ENCODE measurements around the gene SARDH. TPM values are rescaled to one million over a fixed set of nuclear protein-coding genes. Genes with fewer than 3 reads are reported as not detected.

Gene SARDH
- total RNA-seq, 2 donors from 2014 or later: 2.7 to 2.8 TPM

DNA sequence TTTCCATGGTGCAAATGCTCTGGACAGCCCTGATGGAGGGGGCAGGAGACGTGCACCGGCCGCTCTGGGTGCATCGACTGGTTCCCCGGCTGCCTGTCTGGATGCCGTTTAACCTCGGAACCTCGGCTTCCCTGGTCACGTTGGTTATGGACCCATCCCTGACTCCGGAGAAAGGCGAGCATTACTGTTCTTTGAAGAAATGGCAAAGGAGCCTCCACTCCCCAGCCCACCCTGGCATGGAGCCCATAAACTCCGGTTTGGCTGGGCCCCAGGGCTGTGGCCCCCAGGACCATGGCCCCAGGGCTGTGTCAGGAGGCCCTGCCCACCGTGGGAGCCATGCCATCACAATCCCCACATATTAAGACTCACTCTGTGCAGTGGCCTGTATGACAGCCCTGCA is 73.1 kb downstream of the SARDH start:
- H3K27ac Mint-ChIP-seq: no peak overlapping the region
- no peaks in the 10 kb centered on the region for H3K4me1 Mint-ChIP-seq
- no peaks in the 10 kb centered on the region for H3K36me3 Mint-ChIP-seq (ENCODE audit: low read depth)
- H3K4me3 Mint-ChIP-seq: no peak overlapping the region
- H3K9me3 Mint-ChIP-seq: no peaks in the 10 kb centered on the region
- H3K27me3 Mint-ChIP-seq: peaks cover under 1% of the 10 kb centered on the region
- ATAC-seq (replicated peaks): no peak

DNA sequence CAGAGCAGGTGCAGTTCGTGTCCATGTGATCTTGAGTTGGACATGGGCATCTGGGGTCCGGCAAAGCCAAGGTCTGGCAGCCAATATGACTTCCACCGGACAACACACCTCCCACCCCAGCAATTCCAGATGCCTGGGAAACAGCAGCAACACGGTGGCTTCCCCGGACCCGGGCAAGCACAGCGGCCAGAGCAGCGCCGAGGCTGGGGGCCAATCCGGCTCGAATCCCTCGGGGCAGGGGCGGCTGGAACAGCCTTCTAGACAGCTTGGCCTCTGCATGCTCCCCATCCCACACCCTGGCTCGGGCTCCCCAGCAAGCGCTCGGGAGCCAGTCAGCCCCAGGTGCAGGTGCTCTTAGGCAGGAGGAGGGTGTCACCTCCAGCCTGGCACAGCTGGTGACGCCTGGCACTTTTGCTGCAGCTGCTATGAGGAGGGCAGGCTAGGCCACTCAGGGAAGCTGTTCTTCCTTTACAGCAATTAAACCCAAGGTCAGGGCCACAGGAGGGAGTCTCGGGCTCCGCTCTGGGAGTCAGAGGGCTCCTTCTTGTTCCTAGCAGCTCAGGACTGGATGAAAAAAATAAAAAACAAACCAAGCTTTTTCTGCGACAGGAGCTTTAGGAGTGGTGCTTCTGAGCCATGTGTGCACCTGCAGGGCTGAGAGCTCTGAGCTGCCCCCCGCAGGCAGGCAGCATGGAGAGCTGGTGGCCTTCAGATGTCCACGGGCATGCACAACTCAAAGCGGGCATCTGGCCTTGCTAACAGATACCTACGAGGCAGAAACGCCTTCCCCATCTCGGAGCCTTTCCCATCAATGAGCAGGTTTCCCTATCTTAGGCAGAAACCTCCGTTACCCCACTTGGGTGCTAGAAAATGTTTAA is 73.7 kb downstream of the SARDH start:
- H3K4me3 Mint-ChIP-seq: no peak overlapping the region
- no peaks in the 10 kb centered on the region for H3K36me3 Mint-ChIP-seq (ENCODE audit: low read depth)
- ATAC-seq (replicated peaks): no peak
- H3K9me3 Mint-ChIP-seq: no peaks in the 10 kb centered on the region
- peaks cover 3% of the 10 kb centered on the region for H3K27me3 Mint-ChIP-seq
- no peak overlapping the region for H3K27ac Mint-ChIP-seq
- no peaks in the 10 kb centered on the region for H3K4me1 Mint-ChIP-seq

DNA sequence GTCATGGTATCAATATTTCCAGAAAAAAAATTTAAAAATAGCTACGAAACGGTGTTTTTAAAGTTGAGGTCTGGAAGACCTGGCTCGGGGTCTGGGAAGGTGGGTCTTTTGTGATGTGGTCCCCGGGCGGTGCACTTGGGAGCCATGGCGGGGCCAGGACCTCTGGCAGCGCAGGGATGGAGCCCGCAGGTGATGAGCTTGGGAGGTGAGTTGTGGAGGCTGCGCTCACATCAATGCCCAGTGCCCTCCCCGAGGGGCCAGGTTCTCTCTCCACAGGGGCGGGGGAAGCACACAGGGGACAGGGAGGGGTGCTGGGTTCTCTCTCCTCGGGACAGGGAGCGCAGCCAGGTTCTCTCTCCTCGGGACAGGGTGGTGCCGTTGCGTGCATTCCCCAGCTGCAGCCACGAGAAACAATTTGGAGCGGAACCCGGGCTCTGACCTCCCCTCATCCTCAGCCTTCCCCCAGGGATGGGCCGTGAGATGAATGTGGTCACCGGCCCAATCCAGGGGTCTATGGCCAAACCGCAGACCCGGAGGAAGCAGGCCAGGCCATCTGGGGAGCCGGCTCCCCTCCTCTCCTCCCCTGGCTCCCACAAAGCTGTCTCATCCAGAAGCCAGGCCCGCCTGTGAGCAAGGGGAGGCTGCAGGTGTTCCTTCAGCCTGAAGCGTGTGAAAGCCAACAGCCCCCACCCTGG is 76.2 kb downstream of the SARDH start:
- Mint-ChIP-seq H3K4me3 (no peak overlapping the region), H3K36me3 (ENCODE audit: low read depth) (no peaks in the 10 kb centered on the region), H3K9me3 (no peaks in the 10 kb centered on the region), H3K27ac (no peak overlapping the region), H3K27me3 (peaks cover 19% of the 10 kb centered on the region), H3K4me1 (no peaks in the 10 kb centered on the region)
- ATAC-seq (replicated peaks): no peak

DNA sequence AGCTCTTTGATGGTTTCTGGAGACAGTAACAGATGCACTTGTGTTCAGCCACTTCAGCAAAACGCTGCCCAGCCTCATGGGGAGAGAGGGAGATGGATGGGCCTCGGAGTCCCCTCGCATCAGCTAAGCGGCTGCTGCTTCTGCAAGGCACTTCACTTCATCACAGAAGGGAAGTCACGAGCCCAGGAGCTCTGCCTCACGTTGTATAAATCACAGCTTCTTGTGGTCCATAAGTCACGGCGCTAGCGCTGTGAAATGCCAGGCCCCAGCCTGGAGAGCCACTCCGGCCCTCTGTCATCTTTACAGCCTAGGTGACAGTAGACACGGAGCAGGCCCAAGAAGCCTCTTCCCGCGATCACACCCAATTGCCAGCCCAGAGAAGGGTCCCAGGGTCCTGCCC is 78.6 kb downstream of the SARDH start:
- Mint-ChIP-seq H3K4me3 (no peak overlapping the region), H3K4me1 (no peaks in the 10 kb centered on the region), H3K27ac (no peak overlapping the region), H3K9me3 (no peaks in the 10 kb centered on the region), H3K27me3 (peaks cover 26% of the 10 kb centered on the region), H3K36me3 (ENCODE audit: low read depth) (no peaks in the 10 kb centered on the region)
- no peak for ATAC-seq (replicated peaks)

DNA sequence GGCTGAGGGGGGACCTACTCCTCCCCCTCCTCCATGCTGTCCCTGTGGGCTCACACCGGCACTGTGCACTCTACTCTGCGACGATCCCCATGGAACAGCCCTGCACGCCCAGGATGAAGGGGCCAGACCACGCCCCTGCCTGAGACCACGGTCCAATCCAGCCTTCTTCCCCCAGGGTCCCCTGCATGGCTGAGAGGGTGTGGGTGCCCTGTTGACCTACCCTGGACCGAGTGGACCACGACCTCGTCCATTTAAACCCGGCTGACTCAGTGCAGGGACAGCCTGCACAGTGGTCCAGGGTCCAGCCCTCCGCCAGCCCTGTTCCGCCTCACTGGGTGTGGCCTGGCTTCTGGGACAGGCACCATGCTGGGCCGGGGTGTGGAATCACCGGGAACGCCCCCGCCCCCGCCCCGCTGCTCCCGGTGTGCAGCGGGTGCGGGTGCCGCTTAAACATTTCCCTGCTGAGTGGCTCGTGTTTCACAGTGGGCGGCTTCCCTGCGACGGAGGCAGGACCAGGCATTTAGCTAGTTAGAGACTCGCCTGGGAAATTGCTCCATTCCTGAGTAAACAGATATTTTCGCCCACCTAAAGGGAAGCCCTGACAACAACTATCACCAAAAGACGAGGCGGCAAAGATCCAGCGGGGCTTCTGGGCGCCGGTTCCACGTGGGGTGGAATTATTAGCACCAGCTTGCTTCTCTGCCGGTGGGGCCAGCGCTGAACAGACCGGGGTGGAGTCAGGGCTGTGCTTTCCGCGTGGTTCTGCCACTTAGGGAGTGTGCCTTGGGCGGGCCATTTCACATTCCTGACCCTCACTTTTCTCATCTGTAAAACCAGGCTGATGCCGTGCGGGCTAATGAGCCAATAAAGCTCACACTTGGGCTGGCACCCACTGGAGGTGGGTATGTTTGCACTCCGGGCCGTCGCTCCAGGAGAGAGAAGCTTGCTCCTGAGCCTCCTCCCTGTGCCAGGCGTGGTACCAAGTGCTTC is 79.4 kb downstream of the SARDH start:
- Mint-ChIP-seq H3K27me3 (peaks cover 28% of the 10 kb centered on the region), H3K9me3 (no peaks in the 10 kb centered on the region), H3K4me3 (peak overlapping the region; percentile 19), H3K4me1 (no peaks in the 10 kb centered on the region), H3K36me3 (ENCODE audit: low read depth) (no peaks in the 10 kb centered on the region), H3K27ac (no peak overlapping the region)
- ATAC-seq (replicated peaks): peak; percentile 62

DNA sequence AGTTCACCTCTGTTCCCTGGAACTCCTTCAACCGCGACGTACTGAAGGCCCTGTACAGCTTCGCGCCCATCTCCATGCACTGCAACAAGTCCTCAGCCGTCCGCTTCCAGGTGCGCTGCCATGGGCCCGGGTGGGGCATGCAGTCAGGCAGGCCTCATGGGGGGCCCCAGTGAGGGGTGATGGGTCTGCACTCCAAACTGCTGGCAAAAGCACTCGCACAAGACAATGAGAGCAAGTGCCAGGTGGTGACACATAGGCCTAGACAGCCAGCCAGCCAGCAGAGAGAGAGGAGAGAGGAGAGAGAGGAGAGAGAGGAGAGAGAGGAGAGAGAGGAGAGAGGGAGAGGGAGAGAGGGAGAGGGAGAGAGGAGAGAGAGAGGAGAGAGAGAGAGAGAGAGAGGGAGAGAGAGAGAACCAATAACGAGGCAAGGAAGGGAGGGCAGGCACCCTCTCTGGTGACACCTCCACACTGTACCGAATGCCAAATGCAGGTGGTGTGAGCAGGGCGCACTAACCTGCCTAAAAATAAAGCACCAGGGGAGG is 81.0 kb downstream of the SARDH start:
- no peak for ATAC-seq (replicated peaks)
- Mint-ChIP-seq H3K36me3 (ENCODE audit: low read depth) (no peaks in the 10 kb centered on the region), H3K9me3 (no peaks in the 10 kb centered on the region), H3K4me1 (no peaks in the 10 kb centered on the region), H3K27me3 (peaks cover 32% of the 10 kb centered on the region), H3K27ac (no peak overlapping the region), H3K4me3 (no peak overlapping the region)

DNA sequence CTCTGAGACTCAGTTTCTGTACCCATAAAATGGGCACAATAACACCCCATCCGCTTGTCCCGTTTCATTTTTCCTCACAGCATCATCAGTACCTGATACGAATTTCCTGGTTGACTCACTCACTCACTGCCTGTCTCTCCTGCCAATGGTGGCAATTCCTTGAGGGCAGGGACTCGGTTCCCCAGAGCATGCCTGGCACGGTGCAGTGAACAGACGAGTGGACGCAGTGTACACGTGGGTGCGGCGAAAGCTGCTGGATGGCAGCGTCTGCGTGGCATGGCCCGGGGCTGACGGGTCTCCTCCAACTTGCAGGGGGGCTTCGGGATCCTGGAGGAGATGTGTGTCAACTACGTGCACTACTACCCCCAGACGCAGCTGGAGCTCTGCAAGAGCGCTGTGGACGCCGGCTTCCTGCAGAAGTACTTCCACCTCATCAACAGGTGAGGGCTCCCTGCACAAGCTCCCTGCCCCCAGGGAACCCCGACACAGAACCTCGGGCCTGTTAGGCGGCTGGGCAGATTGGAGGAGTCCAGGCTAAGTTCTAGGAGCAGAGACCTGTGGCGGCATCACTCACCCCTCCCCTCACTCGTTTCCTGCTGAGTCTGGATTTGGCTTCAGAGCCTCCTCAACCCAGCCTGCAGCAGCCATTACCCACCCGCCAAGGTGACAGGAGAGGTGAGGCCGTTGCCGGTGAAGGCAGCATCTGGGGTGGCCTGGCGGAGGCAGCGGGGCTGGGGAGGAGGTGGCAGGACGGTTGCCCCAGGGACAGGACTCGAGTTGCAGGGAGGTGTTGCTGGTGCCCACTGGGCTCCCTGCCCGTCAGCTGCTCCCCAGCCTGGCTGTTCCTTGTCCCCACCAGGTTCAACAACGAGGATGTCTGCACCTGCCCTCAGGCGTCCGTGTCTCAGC is 81.7 kb downstream of the SARDH start:
- Mint-ChIP-seq H3K27me3 (peaks cover 32% of the 10 kb centered on the region), H3K9me3 (no peaks in the 10 kb centered on the region), H3K4me1 (no peaks in the 10 kb centered on the region), H3K27ac (no peak overlapping the region), H3K4me3 (no peak overlapping the region), H3K36me3 (ENCODE audit: low read depth) (no peaks in the 10 kb centered on the region)
- no peak for ATAC-seq (replicated peaks)

DNA sequence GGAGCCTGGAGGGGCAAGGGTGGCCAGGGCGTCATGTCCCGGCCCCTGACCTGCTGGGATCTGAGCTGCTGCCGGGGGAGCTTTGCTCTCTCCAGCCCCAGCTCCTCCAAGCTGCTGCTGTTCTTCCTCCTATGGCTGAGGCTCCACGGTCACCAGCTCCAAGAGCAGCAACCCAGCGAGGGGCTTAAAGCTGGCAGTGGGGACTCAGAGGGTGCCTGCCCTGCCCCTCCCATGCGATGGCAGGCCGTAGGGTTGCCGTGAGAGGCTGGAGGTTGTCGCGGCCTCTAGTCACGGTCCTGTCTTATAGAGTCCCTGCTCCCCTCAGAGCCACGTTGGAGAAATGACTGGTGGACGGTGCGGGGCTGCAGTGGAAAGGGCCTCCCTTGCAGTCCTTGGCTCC is 82.5 kb downstream of the SARDH start:
- H3K4me1 Mint-ChIP-seq: no peaks in the 10 kb centered on the region
- no peaks in the 10 kb centered on the region for H3K36me3 Mint-ChIP-seq (ENCODE audit: low read depth)
- H3K27ac Mint-ChIP-seq: no peak overlapping the region
- no peak for ATAC-seq (replicated peaks)
- H3K4me3 Mint-ChIP-seq: no peak overlapping the region
- peaks cover 32% of the 10 kb centered on the region for H3K27me3 Mint-ChIP-seq
- H3K9me3 Mint-ChIP-seq: no peaks in the 10 kb centered on the region

DNA sequence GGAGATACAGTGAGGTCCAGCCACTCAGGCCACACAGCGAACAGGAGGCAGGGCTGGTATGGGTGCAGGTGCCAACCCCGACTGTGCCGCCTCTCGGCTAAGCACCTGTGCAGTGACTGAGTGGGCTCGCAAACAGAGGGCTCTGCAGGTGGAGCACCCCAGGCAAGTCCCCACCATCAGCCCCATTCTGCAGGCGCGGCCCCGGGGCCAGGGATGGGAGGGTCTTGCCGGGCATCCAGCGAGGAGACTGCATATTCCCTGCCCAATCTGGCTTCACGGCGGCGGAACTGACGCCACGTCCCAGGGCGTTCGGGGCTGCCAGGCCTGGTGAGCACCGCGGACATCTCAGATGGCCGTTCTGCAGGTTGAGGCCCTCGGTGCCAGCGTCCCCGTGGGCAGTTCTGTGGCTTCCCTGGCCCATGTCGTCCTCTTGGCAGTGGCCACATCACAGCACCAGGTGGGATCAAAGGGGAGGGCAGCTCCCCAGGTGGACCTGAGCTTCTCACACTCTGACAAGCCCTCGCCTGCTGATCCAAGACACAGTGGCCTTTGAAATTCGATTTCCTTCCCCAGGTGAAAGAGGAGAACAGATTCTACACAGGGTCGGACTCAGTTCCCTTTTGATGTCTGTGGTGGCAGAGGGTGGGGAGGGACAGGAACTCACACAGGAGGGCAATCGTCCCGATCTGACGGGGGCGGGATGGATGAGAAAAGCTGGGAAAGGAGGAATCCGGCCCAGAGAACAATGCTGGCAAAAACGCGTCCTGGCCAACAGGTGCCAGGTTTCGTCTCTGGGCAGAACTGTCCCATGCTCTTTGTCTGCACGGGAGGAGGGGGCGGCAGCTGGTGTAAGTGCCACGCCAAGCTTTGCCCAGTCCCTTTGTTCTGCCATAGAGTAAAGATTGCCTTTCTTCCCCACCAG is 83.2 kb downstream of the SARDH start:
- H3K27ac Mint-ChIP-seq: no peak overlapping the region

DNA sequence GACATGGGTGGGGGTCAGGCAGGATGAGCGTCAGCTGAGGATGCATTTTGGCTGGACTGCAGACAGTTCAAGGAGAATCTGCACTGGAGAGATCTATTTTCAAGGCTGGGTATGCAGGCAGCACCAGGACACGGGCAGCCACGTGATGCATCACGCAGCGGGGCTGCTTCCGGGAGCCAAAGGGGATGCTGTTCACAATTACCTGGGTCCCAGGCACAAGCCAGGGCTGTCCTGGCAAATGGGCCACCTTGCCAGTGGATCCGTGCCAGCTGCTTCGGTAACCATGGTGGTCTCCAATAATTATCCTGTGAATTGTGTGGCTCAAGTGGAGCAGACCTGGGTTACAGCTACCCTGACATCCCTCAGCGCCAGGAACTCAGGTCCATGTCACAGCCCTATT is 84.5 kb downstream of the SARDH start:
- Mint-ChIP-seq H3K4me1 (no peaks in the 10 kb centered on the region), H3K9me3 (no peaks in the 10 kb centered on the region), H3K27me3 (peaks cover 25% of the 10 kb centered on the region), H3K27ac (no peak overlapping the region), H3K4me3 (no peak overlapping the region), H3K36me3 (ENCODE audit: low read depth) (no peaks in the 10 kb centered on the region)
- no peak for ATAC-seq (replicated peaks)

More for the DNA sequence above, 83.2 kb downstream of the SARDH start:
- Mint-ChIP-seq H3K4me1 (no peaks in the 10 kb centered on the region), H3K4me3 (no peak overlapping the region), H3K9me3 (no peaks in the 10 kb centered on the region), H3K36me3 (ENCODE audit: low read depth) (no peaks in the 10 kb centered on the region), H3K27me3 (peaks cover 31% of the 10 kb centered on the region)
- ATAC-seq (replicated peaks): no peak

DNA sequence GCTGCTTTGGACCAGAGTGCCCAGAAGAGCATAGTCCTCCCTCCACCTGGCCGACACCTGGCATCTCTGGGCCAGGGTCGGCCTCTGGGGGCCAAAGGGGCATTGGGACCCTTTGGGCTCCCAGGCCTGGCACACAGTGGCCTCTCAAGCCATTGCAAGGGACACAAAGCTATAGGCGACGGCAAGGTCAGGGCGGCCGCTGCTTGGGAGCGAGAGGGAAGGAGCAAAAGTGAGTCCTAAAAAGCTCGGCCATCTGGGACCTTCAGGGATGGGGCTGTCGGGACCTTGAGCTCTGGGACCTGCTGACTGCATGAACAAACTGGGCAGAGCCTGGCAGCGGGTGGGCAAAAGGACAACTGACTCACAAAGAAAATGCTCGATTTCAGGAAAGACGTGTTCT is 88.1 kb downstream of the SARDH start:
- H3K4me1 Mint-ChIP-seq: no peaks in the 10 kb centered on the region
- H3K9me3 Mint-ChIP-seq: no peaks in the 10 kb centered on the region
- no peaks in the 10 kb centered on the region for H3K36me3 Mint-ChIP-seq (ENCODE audit: low read depth)
- no peak overlapping the region for H3K27ac Mint-ChIP-seq
- no peak overlapping the region for H3K4me3 Mint-ChIP-seq
- no peak for ATAC-seq (replicated peaks)
- H3K27me3 Mint-ChIP-seq: peaks cover 8% of the 10 kb centered on the region

DNA sequence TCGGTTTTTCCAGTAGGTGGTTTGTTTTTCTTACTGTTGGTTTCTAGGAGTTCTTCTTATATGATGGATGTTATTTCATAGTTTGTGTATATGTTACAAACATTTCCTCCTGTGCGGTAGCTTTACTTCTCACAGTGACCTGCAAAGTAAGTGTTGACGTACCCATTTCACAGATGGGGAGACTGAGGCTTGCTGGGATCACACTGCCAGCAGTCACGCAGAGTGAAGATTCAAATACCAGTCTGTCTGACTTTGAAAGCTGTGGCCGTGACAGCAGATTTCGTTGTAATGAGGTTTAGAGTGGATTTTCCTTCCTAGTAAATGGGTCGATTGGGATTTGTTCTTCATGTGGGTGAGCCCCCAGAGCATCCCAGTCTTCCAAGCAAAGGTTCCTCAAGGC is 89.0 kb downstream of the SARDH start:
- no peaks in the 10 kb centered on the region for H3K9me3 Mint-ChIP-seq
- H3K4me1 Mint-ChIP-seq: no peaks in the 10 kb centered on the region
- H3K27ac Mint-ChIP-seq: no peak overlapping the region
- ATAC-seq (replicated peaks): no peak
- peaks cover 5% of the 10 kb centered on the region for H3K27me3 Mint-ChIP-seq
- no peak overlapping the region for H3K4me3 Mint-ChIP-seq
- H3K36me3 Mint-ChIP-seq (ENCODE audit: low read depth): no peaks in the 10 kb centered on the region
